ENCODE measurements around the gene MAPK1. TPM values are rescaled to one million over a fixed set of nuclear protein-coding genes. Genes with fewer than 3 reads are reported as not detected.
A peak's percentile ranks its signal among the peaks of the same experiment; 100 is the strongest.
"Not testable (repeated sequence)": the region's sequence is repeated elsewhere in the genome, so short reads cannot be mapped to it uniquely, and the experiment has no call there.

MAPK1 gene
- total RNA-seq, 1 experiment from 2014 or later, result 42.7 TPM

GRCh38 chr22:21819183-21819770 is 48.2 kb downstream of the MAPK1 start:
- DNase-seq (ENCODE audit: low read depth), result no peak

- DNase-seq (ENCODE audit: low read depth), result no peak
Observed at GRCh38 chr22:21818487-21819182, 48.8 kb downstream of the MAPK1 start.

DNA sequence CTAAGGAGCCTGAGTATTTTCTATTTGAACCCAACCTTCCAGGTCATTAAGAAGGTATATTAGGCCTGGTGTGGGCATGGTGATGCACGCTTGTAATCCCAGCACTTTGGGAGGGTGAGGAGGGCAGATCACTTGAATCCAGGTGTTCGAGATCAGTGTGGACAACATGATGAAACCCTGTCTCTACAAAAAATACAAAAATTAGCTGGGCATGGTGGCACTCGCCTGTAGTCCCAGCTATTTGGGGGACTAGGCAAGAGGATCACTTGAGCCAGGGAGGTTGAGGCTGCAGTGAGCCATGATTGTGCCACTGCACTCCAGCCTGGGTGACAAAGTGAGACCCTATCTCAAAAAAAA is 50.0 kb downstream of the MAPK1 start:
- not testable (repeated sequence) for DNase-seq (ENCODE audit: low read depth)

DNA sequence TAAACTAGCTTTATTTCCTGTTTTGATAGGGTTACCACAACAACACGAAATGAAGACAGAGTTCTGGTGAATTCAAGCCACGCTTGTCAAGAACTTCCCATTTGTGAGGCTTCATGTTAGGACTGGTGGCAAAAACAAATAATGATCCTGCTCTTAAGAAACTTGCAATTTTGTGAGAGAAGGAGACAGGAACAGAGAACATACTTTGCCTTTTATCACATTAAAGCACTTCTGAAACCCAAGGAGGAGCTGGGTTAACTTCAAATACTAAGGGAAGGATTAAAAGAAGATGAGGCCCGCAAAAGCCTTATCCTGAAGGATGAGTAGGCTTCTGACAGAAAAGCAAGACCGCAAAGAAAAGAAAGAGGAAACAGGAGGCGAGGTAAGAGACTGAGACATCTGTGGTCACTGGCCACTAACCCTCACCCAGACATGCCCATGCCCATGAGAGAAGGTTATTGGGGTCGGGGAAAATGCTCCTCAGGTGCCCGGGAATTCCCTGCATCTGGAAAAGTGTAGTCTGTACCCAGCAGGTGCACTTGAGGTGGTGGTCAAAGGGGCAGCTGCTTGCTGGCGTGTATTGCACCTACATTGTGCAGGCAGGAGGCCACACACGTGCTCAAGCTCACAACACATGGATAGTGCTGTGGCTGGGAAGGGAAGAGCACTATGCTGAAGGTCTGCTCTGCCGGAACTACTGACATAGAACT is 50.5 kb downstream of the MAPK1 start:
- DNase-seq (ENCODE audit: low read depth), result peak; percentile 89

GRCh38 chr22:21816472-21816786 is 51.0 kb downstream of the MAPK1 start:
- DNase-seq (ENCODE audit: low read depth), result no peak

DNA sequence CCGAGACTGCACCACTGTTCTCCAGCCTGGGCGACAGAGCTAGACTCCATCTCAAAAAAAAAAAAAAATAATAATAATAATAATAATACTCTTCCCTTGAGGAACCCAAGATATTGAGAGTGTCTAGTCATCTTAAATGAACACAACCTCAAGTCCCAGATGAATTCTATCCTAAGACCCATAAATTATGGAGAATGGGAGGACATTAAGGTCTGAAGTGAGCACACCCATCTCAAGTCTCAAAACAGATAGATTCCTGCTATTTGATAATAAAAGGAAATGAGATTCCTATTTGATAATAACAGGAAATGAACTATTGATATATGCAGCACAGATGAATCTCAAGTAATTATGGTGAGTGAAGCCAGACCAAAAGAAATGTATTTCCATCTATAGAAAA is 51.5 kb downstream of the MAPK1 start:
- no peak for DNase-seq (ENCODE audit: low read depth)

DNA sequence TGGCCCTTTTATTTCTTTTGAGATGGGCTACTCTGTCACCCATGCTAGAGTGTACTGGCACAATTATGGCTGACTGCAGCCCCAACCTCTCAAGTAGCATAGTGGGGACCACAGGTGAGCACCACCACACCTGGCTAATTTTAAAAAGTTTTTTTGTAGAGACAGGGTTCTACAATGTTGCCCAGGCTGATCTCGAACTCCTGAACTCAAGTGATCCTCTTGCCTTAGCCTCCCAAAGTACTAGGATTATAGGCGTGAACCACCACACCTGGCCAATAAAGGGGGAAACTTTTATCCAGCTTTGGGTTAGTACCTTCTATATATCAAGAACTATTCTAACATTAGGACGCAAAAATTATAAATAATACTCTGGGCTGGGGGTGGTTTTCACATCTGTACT is 52.1 kb downstream of the MAPK1 start:
- no peak for DNase-seq (ENCODE audit: low read depth)

- no peak for DNase-seq (ENCODE audit: low read depth)
Observed at GRCh38 chr22:21811982-21812381, 55.5 kb downstream of the MAPK1 start.

DNA sequence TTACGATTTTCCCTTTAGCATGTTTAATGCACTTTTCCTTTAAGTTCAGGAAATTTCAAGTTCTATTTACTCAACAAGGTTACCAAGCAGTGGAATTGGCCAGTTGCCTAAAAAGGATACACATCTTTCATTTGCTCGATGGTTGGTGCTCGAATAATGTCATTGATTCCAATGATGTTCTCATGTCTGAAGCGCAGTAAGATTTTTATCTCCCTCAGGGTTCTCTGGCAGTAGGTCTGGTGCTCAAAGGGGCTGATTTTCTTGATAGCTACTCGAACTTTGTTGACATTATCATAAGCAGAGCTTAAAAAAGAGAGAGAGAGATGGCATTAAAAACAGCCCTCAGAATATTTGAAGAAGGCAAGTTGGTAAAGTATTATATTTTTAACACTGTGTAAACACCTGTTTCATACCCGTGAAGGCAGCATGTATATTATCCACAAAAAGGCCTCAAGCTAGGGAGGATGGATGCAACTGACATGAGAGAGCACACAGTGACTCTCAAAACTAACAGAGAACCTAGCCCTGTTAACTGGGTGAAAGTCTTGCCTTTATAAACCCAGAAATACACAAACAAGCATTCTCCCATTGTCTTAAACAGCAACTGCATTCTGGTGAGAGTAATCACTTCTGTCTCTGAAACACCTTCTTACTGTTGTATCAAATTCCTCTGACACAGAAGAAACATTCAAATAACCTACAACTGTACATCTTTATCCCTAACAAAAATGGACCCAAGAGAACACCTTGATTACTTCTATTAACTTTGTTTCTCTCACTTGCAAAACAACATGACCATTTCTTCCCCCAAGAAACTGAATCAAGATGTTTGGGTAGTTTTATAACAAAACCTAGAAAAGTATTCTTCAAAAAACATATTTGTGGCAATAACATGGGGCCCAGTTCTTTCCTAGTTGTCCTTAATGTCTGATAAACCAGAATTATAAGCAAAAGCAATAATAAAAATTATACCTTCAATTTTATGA is 59.6 kb downstream of the MAPK1 start:
- DNase-seq (ENCODE audit: low read depth), result no peak

GRCh38 chr22:21805325-21805724 is 62.1 kb downstream of the MAPK1 start:
- DNase-seq (ENCODE audit: low read depth), result not testable (repeated sequence)

DNA sequence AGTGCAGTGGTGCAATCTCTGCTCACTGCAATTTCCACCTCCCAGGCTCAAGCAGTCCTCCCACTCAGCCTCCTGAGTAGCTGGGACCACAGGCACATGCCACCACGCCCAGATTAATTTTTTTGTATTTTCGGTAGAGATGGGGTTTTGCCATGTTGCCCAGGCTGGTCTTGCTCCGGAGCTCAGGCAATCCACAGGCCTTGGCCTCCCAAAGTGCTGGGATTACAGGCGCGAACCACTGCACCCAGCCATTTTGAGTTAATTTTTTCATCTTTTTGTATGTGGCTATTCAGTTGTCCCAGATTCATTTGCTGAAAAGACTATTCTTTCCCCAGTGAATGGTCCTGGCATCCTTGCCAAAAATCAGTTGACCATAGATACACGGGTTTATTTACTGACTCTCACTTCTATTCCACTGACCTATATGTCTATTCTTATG is 63.6 kb downstream of the MAPK1 start:
- no peak for DNase-seq (ENCODE audit: low read depth)

DNA sequence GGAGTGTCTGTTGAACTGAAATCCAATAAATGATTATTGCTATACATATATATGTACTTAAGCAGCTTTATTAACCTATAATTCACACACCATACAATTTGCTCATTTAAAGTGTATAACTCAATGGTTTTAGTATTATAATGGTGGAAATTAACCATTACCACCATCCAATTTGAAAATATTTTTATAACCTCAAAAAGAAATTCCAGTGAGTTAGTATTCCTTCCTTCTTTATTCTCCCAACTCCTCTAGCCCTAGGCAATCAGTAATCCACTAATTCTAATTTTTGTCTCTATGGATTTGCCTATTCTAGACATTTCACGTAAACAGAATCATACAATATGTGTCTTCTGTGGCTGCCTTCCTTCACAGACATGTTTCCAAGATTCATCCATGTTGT is 64.8 kb downstream of the MAPK1 start:
- DNase-seq (ENCODE audit: low read depth), result no peak

- DNase-seq (ENCODE audit: low read depth), result peak; percentile 9
Observed at GRCh38 chr22:21802056-21802455, 65.4 kb downstream of the MAPK1 start.

- DNase-seq (ENCODE audit: low read depth), result not testable (repeated sequence)
Observed at GRCh38 chr22:21801304-21801644, 66.2 kb downstream of the MAPK1 start.

DNA sequence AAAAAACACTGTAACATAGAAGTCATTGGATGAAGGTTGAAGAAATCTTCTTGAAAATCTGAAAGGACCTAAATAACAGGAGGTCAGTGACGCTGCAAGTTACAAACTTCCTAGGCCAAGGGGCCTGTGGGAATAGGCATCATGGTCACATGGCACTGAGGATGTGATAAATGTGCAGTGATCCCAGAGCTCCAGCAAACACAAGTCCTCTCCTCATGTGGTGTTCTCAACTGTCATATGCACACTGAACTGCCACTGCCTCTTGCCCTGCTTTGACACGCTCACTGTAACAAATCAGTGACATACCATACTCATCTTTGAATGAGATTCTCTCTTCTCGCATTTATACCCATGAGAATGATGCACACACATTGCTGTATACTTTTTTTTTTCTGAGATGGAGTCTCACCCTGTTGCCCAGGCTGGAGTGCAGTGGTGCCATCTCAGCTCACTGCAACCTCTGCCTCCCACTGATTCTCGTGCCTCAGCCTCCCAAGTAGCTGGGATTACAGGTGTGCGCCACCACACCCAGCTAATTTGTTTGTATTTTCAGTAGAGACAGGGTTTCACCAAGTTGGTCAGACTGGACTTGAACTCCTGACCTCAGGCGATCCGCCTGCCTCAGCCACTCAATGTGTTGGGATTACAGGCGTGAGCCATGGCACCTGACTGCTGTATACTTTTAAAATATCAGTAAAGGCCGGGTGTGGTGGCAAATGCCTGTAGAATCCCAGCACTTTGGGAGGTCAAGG is 66.7 kb downstream of the MAPK1 start:
- no peak for DNase-seq (ENCODE audit: low read depth)

- no peak for DNase-seq (ENCODE audit: low read depth)
Observed at GRCh38 chr22:21797444-21798221, 69.8 kb downstream of the MAPK1 start.

GRCh38 chr22:21796863-21797262 is 70.6 kb downstream of the MAPK1 start:
- DNase-seq (ENCODE audit: low read depth), result no peak

DNA sequence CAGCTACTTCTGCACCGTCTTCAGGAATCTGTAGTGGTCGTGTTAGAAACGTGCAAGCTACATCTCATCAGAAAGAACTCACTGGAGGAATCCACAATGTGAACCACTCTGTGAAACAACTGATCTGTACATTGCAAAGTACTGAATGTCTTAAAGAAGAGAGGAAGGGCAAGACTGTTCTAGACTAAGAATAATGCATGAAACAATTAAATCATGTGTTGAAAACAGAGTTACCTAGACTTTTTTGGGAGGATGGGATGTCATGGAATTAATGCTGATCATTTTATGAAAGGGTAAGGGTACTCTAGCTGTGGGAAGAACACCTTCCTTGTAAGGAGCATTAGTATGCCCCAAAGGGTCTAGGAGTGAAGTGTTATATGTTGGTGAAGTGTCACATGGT is 71.2 kb downstream of the MAPK1 start:
- DNase-seq (ENCODE audit: low read depth), result no peak

DNA sequence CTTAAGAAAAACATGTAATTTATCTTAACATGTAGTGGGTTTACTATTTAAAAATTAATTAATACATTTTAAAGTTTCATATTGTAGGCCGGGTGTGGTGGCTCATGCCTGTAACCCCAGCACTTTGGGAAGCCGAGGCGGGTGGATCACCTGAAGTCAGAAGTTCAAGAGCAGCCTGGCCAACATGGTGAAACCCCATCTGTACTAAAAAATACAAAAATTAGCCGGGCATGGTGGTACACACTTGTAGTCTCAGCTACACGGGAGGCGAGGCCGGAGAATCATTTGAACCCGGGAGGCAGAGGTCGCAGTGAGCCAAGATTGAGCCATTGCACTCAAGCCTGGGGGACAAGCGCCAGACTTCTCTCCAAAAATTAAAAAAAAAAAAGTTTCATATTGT is 73.7 kb downstream of the MAPK1 start:
- not testable (repeated sequence) for DNase-seq (ENCODE audit: low read depth)

Measured in RPMI7951 (cell line).